B cell (primary cell): ENCODE measurements around the gene SLPI. TPM values are rescaled to one million over a fixed set of nuclear protein-coding genes. Genes with fewer than 3 reads are reported as not detected.

ENCODE experiments used
- ATAC-seq: fragments of 200-7000 bp; cut with Tn5 transposase; one replicate; pipeline ENCODE4 v1.10.0; 2021; ENCODE audit warnings: low read depth, mild to moderate bottlenecking, moderate number of reproducible peaks, moderate library complexity
- CTCF ChIA-PET: fragments of 350-600 bp; sonication (Branson Sonifier 250); formaldehyde crosslinking; loops from one replicate; lab custom pipeline; 2021; ENCODE audit warnings: antibody characterized with exemption, inconsistent platforms; lab: Charles Lee
- POLR2A ChIA-PET: fragments of 350-600 bp; sonication (Branson Sonifier 250); formaldehyde crosslinking; loops from one replicate; lab custom pipeline; 2021; ENCODE audit warnings: antibody characterized with exemption; lab: Charles Lee
- DNase-seq: peaks from one replicate; pipeline ENCODE4 v3.0.0; 2013
- H2AFZ ChIP-seq: 2 replicates; pipeline ENCODE4 v1.6.1; 2012; ENCODE audit warnings: mild to moderate bottlenecking, low read depth, low read length; ENCODE audit not compliant: insufficient read depth, poor library complexity, severe bottlenecking
- H3K27ac ChIP-seq, 2 donors: 1 replicate in 1 of 2; 2 replicates in 1 of 2; pipeline ENCODE4 v1.5.1; 2012 to 2013; ENCODE audit warnings: low read length in 2 of 2, mild to moderate bottlenecking in 2 of 2, moderate library complexity in 1 of 2
- H3K27me3 ChIP-seq, 4 experiments: fragments of 200-600 bp in 1 of 4; sonication (generic) in 1 of 4; replicated peaks in 1 of 4; 1 replicate in 2 of 4; 2 replicates in 2 of 4; pipeline versions ENCODE4 v1.6.1 to v1.7.0; 2013 to 2016; ENCODE audit warnings: low read length in 3 of 4, mild to moderate bottlenecking in 2 of 4, mixed read lengths in 1 of 4, moderate library complexity in 1 of 4; ENCODE audit not compliant: insufficient read depth in 4 of 4, control insufficient read depth in 3 of 4; ENCODE audit errors: control extremely low read depth in 1 of 4
- H3K36me3 ChIP-seq, 2 experiments: replicated peaks in 1 of 2; 1 replicate in 1 of 2; 2 replicates in 1 of 2; pipeline versions ENCODE4 v1.6.1 to v1.7.1; 2013; ENCODE audit warnings: low read length in 1 of 2; ENCODE audit not compliant: insufficient read depth in 2 of 2, control insufficient read depth in 1 of 2; ENCODE audit errors: control extremely low read depth in 1 of 2, extremely low read depth in 1 of 2
- H3K4me1 ChIP-seq, 2 donors: fragments of 200-600 bp in 1 of 2; sonication (generic) in 1 of 2; 1 replicate in 1 of 2; 2 replicates in 1 of 2; pipeline versions ENCODE4 v1.5.1 to v1.6.1; 2013 to 2017; ENCODE audit warnings: low read length in 2 of 2; ENCODE audit not compliant: control insufficient read depth in 2 of 2, insufficient read depth in 2 of 2
- H3K4me2 ChIP-seq: replicated peaks from 2 replicates; pipeline ENCODE3; 2012; ENCODE audit warnings: mild to moderate bottlenecking, low read depth, low read length; ENCODE audit not compliant: poor library complexity, severe bottlenecking
- H3K4me3 ChIP-seq, 5 experiments: fragments of 200-600 bp in 1 of 5; sonication (generic) in 1 of 5; 1 replicate in 3 of 5; 2 replicates in 2 of 5; pipeline versions ENCODE4 v1.5.1 to v1.7.0; 2011 to 2016; ENCODE audit warnings: low read length in 4 of 5, mild to moderate bottlenecking in 4 of 5, low read depth in 2 of 5, control low read depth in 1 of 5, moderate library complexity in 1 of 5; ENCODE audit not compliant: insufficient read depth in 1 of 5; ENCODE audit errors: control extremely low read depth in 1 of 5, extremely low read depth in 1 of 5
- H3K79me2 ChIP-seq: fragments of 200-600 bp; sonication (generic); one replicate; pipeline ENCODE4 v1.6.0; 2016; ENCODE audit warnings: low read length; ENCODE audit not compliant: control insufficient read depth, insufficient read depth
- H3K9ac ChIP-seq: fragments of 200-600 bp; sonication (generic); 2 replicates; pipeline ENCODE4 v1.6.1; 2017; ENCODE audit warnings: mild to moderate bottlenecking, low read length, moderate library complexity
- H3K9me3 ChIP-seq, 3 donors: one replicate each; pipeline versions ENCODE4 v1.6.1 to v1.7.1; 2013; ENCODE audit warnings: low read length in 2 of 3; ENCODE audit not compliant: control insufficient read depth in 2 of 3, insufficient read depth in 1 of 3; ENCODE audit errors: control extremely low read depth in 1 of 3
- H4K20me1 ChIP-seq: 2 replicates; pipeline ENCODE4 v1.6.0; 2012; ENCODE audit warnings: mild to moderate bottlenecking, low read length; ENCODE audit not compliant: insufficient read depth, control insufficient read depth, poor library complexity, severe bottlenecking
- H3K27ac Mint-ChIP-seq: one replicate; pipeline ENCODE4 v1.8.0; 2021; ENCODE audit warnings: mixed read lengths
- H3K27me3 Mint-ChIP-seq: one replicate; pipeline ENCODE4 v1.8.0; 2021; ENCODE audit warnings: mixed read lengths
- H3K4me1 Mint-ChIP-seq: one replicate; pipeline ENCODE4 v1.8.0; 2021; ENCODE audit warnings: mixed read lengths
- H3K4me3 Mint-ChIP-seq: one replicate; pipeline ENCODE4 v1.8.0; 2021; ENCODE audit warnings: mixed read lengths
- H3K9me3 Mint-ChIP-seq: one replicate; pipeline ENCODE4 v1.8.0; 2022; ENCODE audit warnings: mixed read lengths; ENCODE audit not compliant: insufficient read depth
- CTCF ChIP-seq: fragments of 200-600 bp; IDR thresholded peaks from one replicate; pipeline ENCODE4 v1.8.0; 2022; ENCODE audit warnings: antibody characterized with exemption, mild to moderate bottlenecking
- EZH2 ChIP-seq: IDR thresholded peaks from 2 replicates; pipeline ENCODE4 v1.6.1; 2012; ENCODE audit warnings: borderline replicate concordance, low read depth, mild to moderate bottlenecking, moderate library complexity, low read length; ENCODE audit not compliant: insufficient read depth, poor library complexity, severe bottlenecking
- WGBS: methylation state at CpG from one replicate; pipeline ENCODE4 v1.1.5; 2013; ENCODE audit warnings: missing lambda C conversion rate; ENCODE audit not compliant: insufficient coverage; 5-methylcytosine and 5-hydroxymethylcytosine counted together
- intact Hi-C: fragments of 100-400 bp; cut with micrococcal nuclease; formaldehyde crosslinking; loops from one replicate; pipeline ENCODE4 v1.10.0; 2022
- polyA plus RNA-seq: library from polyadenylated mRNA; depleted of rRNA; stranded (reverse); fragments of >200 nt; gene quantifications from 2 replicates; pipeline ENCODE4 v1.2.3, GENCODE V29; 2012
- total RNA-seq, 2 donors: library from RNA; stranded (reverse); fragments of 120-200 nt in 1 of 2; gene quantifications; 1 replicate in 1 of 2; 2 replicates in 1 of 2; pipeline versions ENCODE4 v1.2.3 to v1.2.4, GENCODE V29; 2013 to 2022

Gene SLPI
- total and polyA plus RNA-seq, 2 donors (not counting 1 experiment from before 2014, with no cell fraction given): not detected

GRCh38 chr20:45297786-45298497 is 43.6 kb upstream of the SLPI start:
- no peak overlapping the region for H2AFZ ChIP-seq
- intact Hi-C loops: loop anchor here (10.0 kb wide), 1 partner anchor 613 kb away; no protein-coding TSS in a partner anchor
- peaks cover 7% of the 10 kb centered on the region for H3K4me1 Mint-ChIP-seq
- POLR2A ChIA-PET: no interaction called here
- H3K36me3 ChIP-seq: no peaks in the 10 kb centered on the region
- 93% methylated on average over 52 of the region's 52 CpGs for WGBS
- H3K79me2 ChIP-seq: no peaks in the 10 kb centered on the region
- H3K4me3 ChIP-seq: no peak overlapping the region
- ATAC-seq (no peak), DNase-seq (no peak)
- peaks cover 13 to 14% of the 10 kb centered on the region in 2 donors for H3K4me1 ChIP-seq
- no peak overlapping the region for H3K4me2 ChIP-seq
- TF ChIP-seq CTCF (no peak), EZH2 (no peak)
- no peak overlapping the region for H3K27ac ChIP-seq
- CTCF ChIA-PET: interaction anchor here (0.9 to 1.6 kb wide), 5 partner anchors 8 to 254 kb away, joined by 3 to 4 read pairs (median 3); partner anchors contain the start of gene SYS1
- H3K27me3 ChIP-seq: peaks cover 0 to 44% (median 19%) of the 10 kb centered on the region in 4 experiments
- H4K20me1 ChIP-seq: no peaks in the 10 kb centered on the region
- peaks cover 49% of the 10 kb centered on the region for H3K27me3 Mint-ChIP-seq
- H3K9me3 Mint-ChIP-seq: no peaks in the 10 kb centered on the region
- H3K4me3 Mint-ChIP-seq: no peak overlapping the region
- H3K9me3 ChIP-seq: peaks cover 0 to 3% (median 2%) of the 10 kb centered on the region in 3 donors
- H3K9ac ChIP-seq: no peak overlapping the region
- H3K27ac Mint-ChIP-seq: no peak overlapping the region

GRCh38 chr20:45294659-45295058 is 40.3 kb upstream of the SLPI start:
- Mint-ChIP-seq H3K9me3 (no peaks in the 10 kb centered on the region), H3K27me3 (peaks cover 42% of the 10 kb centered on the region), H3K4me1 (peaks cover 18% of the 10 kb centered on the region), H3K27ac (no peak overlapping the region), H3K4me3 (no peak overlapping the region)
- DNase-seq (no peak), ATAC-seq (no peak)
- no peak overlapping the region for H2AFZ ChIP-seq
- CTCF ChIA-PET: interaction anchor here (0.6 to 6.2 kb wide), 31 partner anchors 8 to 610 kb away, joined by 3 to 52 read pairs (median 5); partner anchors contain the start of genes RBPJL and SYS1
- H3K9ac ChIP-seq: no peak overlapping the region
- POLR2A ChIA-PET: no interaction called here
- H3K36me3 ChIP-seq: no peaks in the 10 kb centered on the region
- H3K27ac ChIP-seq: no peak overlapping the region
- WGBS: no CpG with 5 or more reads among the region's 1 CpG
- peaks cover 0 to 42% (median 20%) of the 10 kb centered on the region in 4 experiments for H3K27me3 ChIP-seq
- intact Hi-C loops: loop anchor here (10.0 kb wide), 1 partner anchor 610 kb away; no protein-coding TSS in a partner anchor
- H3K4me1 ChIP-seq: peaks cover 13 to 21% of the 10 kb centered on the region in 2 donors
- no peaks in the 10 kb centered on the region for H4K20me1 ChIP-seq
- TF ChIP-seq EZH2: no peak
- no peak for TF ChIP-seq CTCF
- no peaks in the 10 kb centered on the region for H3K79me2 ChIP-seq
- no peak overlapping the region for H3K4me3 ChIP-seq
- peaks cover 0 to 3% (median 2%) of the 10 kb centered on the region in 3 donors for H3K9me3 ChIP-seq
- H3K4me2 ChIP-seq: no peak overlapping the region
